Upper lobe of right lung (tissue), 1 donor: ENCODE measurements around the gene COL6A5. TPM values are rescaled to one million over a fixed set of nuclear protein-coding genes. Genes with fewer than 3 reads are reported as not detected.
A peak's percentile ranks its signal among the peaks of the same experiment; 100 is the strongest.

Experiments used
- ATAC-seq: fragments of 200-7000 bp; cut with Tn5 transposase; one replicate; pipeline ENCODE4 v1.9.1; 2020; ENCODE audit warnings: mild to moderate bottlenecking, moderate library complexity
- DNase-seq: peaks from one replicate; pipeline ENCODE4 v3.0.0-alpha.2; 2020
- H3K27ac ChIP-seq: fragments of 200-600 bp; one replicate; pipeline ENCODE4 v1.8.0; 2022
- H3K27me3 ChIP-seq: fragments of 200-600 bp; one replicate; pipeline ENCODE4 v1.8.0; 2022; ENCODE audit warnings: mild to moderate bottlenecking
- H3K36me3 ChIP-seq: fragments of 200-600 bp; one replicate; pipeline ENCODE4 v1.8.0; 2022
- H3K4me1 ChIP-seq: fragments of 200-600 bp; one replicate; pipeline ENCODE4 v1.8.0; 2022
- H3K4me3 ChIP-seq: fragments of 200-600 bp; one replicate; pipeline ENCODE4 v1.8.0; 2022; ENCODE audit warnings: mild to moderate bottlenecking
- H3K9me3 ChIP-seq: fragments of 200-600 bp; one replicate; pipeline ENCODE4 v1.8.0; 2022
- CTCF ChIP-seq: fragments of 200-600 bp; IDR thresholded peaks from one replicate; pipeline ENCODE4 v1.8.0; 2022; ENCODE audit warnings: antibody characterized with exemption
- intact Hi-C: fragments of 100-400 bp; cut with DNase I; formaldehyde crosslinking; loops from one replicate; pipeline ENCODE4 v1.11.0; 2022
- long read RNA-seq: library from polyadenylated mRNA; unstranded; transcript quantifications from one replicate; pipeline ENCODE4 v2.0.0, GENCODE V29; 2021
- total RNA-seq: library from RNA; stranded (reverse); fragmentation: NEBNext Ultra II Directional; extraction: Animal tissue kit (Norgen Biotek cat#: 25700); gene quantifications from one replicate; pipeline ENCODE4 v1.2.1, GENCODE V29; 2021
- donor health status: DM: no; HTN: yes; CAD: no; lungs with severe emphysema.

Gene COL6A5
- 6.3 TPM for total RNA-seq
- long read RNA-seq, partial matches to known transcripts = 2 of 7 reads
- long read RNA-seq, other reads (novel, unspliced or antisense) = 5 of 7 reads

GRCh38 chr3:130345487-130346079 is at the start of gene COL6A5:
COL6A5 (plus strand) TSS chr3:130345672; CDS start chr3:130373639, 27,967 bp downstream.
- H3K27me3 ChIP-seq = peaks cover 17% of the 10 kb centered on the region
- no peak for TF ChIP-seq CTCF
- intact Hi-C loops = no loop called here
- peak; percentile 59 for DNase-seq
- H3K36me3 ChIP-seq = no peaks in the 10 kb centered on the region
- no peaks in the 10 kb centered on the region for H3K4me1 ChIP-seq
- H3K27ac ChIP-seq = no peak within 1 kb of the TSS
- H3K4me3 ChIP-seq = peak within 1 kb of the TSS; percentile 34
- H3K9me3 ChIP-seq = no peaks in the 10 kb centered on the region
- ATAC-seq = peak; percentile 36

- Histone ChIP-seq H3K9me3 (no peaks in the 10 kb centered on the region), H3K4me1 (no peaks in the 10 kb centered on the region), H3K27me3 (no peaks in the 10 kb centered on the region), H3K27ac (no peak overlapping the region), H3K4me3 (no peak overlapping the region), H3K36me3 (no peaks in the 10 kb centered on the region)
- no peak for TF ChIP-seq CTCF
- intact Hi-C loops = no loop called here
- ATAC-seq (no peak), DNase-seq (no peak)
Observed at GRCh38 chr3:130299531-130299930, 45.9 kb upstream of the COL6A5 start.

GRCh38 chr3:130300888-130301287 is 44.6 kb upstream of the COL6A5 start:
- Histone ChIP-seq H3K9me3 (no peaks in the 10 kb centered on the region), H3K36me3 (no peaks in the 10 kb centered on the region), H3K4me1 (no peaks in the 10 kb centered on the region), H3K4me3 (no peak overlapping the region), H3K27me3 (no peaks in the 10 kb centered on the region), H3K27ac (no peak overlapping the region)
- ATAC-seq (no peak), DNase-seq (no peak)
- intact Hi-C loops = no loop called here
- TF ChIP-seq CTCF = no peak

- no peak overlapping the region for H3K4me3 ChIP-seq
- H3K36me3 ChIP-seq = no peaks in the 10 kb centered on the region
- H3K9me3 ChIP-seq = no peaks in the 10 kb centered on the region
- H3K4me1 ChIP-seq = no peaks in the 10 kb centered on the region
- intact Hi-C loops = no loop called here
- H3K27me3 ChIP-seq = no peaks in the 10 kb centered on the region
- TF ChIP-seq CTCF = no peak
- no peak for ATAC-seq
- H3K27ac ChIP-seq = no peak overlapping the region
- DNase-seq = no peak
Observed at GRCh38 chr3:130310109-130310508, 35.4 kb upstream of the COL6A5 start.

- no peaks in the 10 kb centered on the region for H3K36me3 ChIP-seq
- H3K9me3 ChIP-seq = no peaks in the 10 kb centered on the region
- no peaks in the 10 kb centered on the region for H3K27me3 ChIP-seq
- ATAC-seq (no peak), DNase-seq (no peak)
- intact Hi-C loops = no loop called here
- TF ChIP-seq CTCF = no peak
- H3K4me1 ChIP-seq = no peaks in the 10 kb centered on the region
- H3K27ac ChIP-seq = no peak overlapping the region
- H3K4me3 ChIP-seq = no peak overlapping the region
Observed at GRCh38 chr3:130312374-130312773, 33.1 kb upstream of the COL6A5 start.

GRCh38 chr3:130316169-130316568 is 29.3 kb upstream of the COL6A5 start:
- H3K27ac ChIP-seq = no peak overlapping the region
- H3K9me3 ChIP-seq = no peaks in the 10 kb centered on the region
- H3K4me3 ChIP-seq = no peak overlapping the region
- TF ChIP-seq CTCF = no peak
- H3K27me3 ChIP-seq = no peaks in the 10 kb centered on the region
- DNase-seq = no peak
- no peak for ATAC-seq
- no peaks in the 10 kb centered on the region for H3K4me1 ChIP-seq
- H3K36me3 ChIP-seq = no peaks in the 10 kb centered on the region
- intact Hi-C loops = no loop called here
